GM18519 (cell line): ENCODE measurements around the gene EPHB1.

Experiments used
- ATAC-seq: cut with Tn5 transposase; IDR thresholded peaks from one replicate; pipeline ENCODE4 v1.9.1; 2021; ENCODE audit warnings: mild to moderate bottlenecking, moderate library complexity; ENCODE audit not compliant: unreplicated experiment, low FRiP score

EPHB1 gene

GRCh38 chr3:135141160-135141559 is 346.1 kb downstream of the EPHB1 start:
- ATAC-seq = no peak

- ATAC-seq = no peak
Measured at GRCh38 chr3:135141672-135142071, 346.6 kb downstream of the EPHB1 start.

- no peak for ATAC-seq
Measured at GRCh38 chr3:135142530-135142929, 347.5 kb downstream of the EPHB1 start.

- ATAC-seq = no peak
Measured at GRCh38 chr3:135143474-135143873, 348.4 kb downstream of the EPHB1 start.

- no peak for ATAC-seq
Measured at GRCh38 chr3:135145581-135145980, 350.5 kb downstream of the EPHB1 start.

- ATAC-seq = no peak
Measured at GRCh38 chr3:135147657-135148056, 352.6 kb downstream of the EPHB1 start.

DNA sequence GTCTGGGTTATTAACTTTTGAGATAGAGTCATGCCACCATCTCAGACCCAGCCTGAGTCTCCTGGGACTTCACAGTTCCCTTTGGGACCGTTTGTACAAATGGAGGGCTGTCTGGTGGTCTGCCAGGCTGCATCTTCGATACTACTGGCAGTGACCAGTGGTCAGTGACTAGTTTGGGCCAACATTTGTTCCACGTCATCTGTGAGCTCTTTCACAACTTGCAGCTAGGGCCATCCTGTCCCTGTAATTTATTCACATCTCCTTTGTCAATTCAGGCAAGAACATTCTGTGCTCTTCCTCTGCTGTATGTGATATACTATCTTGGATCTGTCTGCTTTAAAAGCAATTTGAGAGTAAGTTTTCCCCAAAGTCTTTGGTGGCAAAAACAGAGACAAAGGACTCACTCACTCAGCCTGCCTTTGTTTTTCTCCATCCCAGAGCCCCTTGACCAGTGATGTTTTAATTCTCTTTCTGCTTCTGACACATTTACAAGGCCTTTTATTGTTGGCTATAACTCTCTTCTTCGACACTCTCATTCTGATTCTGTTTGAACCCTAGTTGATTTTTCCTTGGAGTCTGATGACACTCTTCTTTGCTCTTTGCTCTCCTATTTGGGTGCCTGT is 353.4 kb downstream of the EPHB1 start:
- ATAC-seq = no peak

GRCh38 chr3:135149707-135150681 is 354.9 kb downstream of the EPHB1 start:
- no peak for ATAC-seq

DNA sequence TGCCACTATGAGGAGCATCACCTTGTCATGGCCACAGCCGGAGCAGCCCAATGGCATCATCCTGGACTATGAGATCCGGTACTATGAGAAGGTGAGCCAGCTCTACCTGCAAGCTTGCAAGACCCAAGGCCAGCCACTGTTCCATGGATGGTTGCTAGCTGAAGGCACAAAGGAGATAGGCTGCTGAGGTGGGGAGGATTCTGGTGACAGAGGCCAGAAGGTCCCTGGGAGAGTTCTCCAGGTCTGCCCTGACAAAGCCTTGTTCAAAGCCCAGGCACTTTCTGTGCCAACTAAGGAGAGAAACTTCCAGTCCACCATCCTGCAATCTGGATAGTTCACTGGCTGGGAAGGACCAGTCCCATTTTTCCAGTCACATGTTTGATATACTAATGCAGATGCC is 359.1 kb downstream of the EPHB1 start:
- ATAC-seq = no peak

DNA sequence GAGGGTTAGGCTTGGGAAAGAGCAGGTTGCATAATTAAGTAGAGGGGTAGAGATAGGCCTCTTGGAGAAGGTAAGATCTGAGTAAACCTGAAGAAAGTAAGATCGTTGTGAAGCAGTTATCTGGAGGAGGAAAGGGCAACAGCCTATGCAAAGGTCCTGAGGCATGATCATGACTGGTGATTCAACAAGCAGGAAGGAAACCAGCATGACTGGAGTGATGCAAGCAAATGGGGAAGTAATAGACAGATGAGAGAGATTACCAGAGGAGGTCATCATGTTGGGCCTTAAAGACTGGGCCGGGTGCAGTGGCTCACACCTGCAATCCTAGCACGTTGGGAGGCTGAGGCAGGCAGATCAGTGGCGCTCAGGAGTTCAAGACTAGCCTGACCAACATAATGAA is 360.2 kb downstream of the EPHB1 start:
- ATAC-seq = no peak

DNA sequence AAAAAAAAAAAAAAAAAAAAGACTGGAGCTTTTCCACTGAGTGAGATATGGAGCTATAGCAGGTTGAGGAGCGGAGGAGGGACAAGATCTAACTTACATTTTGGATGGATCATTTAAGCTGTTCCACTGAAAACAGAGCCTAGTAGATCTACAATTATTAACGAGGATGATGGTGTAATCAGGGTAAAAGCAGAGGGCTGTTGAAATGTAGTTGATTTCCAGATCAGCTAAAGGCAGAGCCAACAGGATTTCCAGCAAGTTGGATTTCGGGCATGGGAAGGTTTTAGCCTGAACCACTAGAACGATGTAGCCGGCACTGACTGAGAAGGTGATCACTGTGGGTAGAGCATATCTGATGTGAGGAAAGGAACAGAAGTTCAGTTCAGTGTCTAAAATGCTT is 360.7 kb downstream of the EPHB1 start:
- ATAC-seq = no peak

GRCh38 chr3:135157045-135157740 is 362.1 kb downstream of the EPHB1 start:
- no peak for ATAC-seq

- no peak for ATAC-seq
Measured at GRCh38 chr3:135158520-135158919, 363.5 kb downstream of the EPHB1 start.

DNA sequence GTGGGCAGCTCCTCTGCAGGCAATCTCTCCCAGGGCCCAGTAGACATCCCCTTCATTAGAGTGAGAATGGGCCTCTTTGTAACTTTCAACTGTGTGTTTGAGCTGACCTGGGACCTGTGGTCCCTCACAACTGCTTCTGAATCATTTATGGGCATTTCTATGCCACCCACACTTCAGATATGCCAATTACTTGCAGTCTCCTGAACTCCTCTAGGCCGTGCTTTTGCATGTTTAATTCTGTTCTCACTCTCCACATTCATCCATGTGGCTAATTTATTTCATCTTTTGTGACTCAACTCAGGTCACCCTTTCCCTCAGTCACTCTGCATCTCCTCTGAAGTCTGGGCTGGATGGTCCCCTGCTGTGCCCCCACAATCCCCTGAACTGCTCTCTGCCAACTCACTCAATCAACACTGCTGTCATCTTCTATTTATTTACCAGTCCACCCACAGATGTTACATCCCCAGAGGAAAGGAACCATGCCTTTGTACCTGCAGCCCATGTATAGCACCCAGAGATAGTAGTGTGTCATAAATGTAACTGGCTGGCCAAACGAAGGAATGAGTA is 364.7 kb downstream of the EPHB1 start:
- no peak for ATAC-seq

DNA sequence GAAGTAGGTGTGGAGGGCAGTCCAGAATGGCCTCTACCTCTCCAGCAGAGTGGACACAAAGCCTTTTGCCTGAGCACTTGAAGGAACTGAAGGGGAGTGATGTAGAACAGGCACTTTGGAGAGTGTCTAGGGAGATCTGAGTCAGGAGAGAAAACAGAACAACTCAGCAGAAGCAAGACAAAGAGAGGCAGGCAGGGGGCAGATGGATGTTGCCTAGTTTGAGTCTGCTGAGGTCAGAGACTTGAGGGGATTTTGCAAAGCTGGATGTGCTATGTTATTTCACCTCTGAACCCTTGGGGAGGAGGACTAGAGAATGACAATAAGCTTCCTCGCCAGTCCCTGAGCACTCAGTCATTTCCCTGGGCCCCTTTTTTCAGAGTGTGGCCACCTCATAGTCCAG is 366.4 kb downstream of the EPHB1 start:
- no peak for ATAC-seq

DNA sequence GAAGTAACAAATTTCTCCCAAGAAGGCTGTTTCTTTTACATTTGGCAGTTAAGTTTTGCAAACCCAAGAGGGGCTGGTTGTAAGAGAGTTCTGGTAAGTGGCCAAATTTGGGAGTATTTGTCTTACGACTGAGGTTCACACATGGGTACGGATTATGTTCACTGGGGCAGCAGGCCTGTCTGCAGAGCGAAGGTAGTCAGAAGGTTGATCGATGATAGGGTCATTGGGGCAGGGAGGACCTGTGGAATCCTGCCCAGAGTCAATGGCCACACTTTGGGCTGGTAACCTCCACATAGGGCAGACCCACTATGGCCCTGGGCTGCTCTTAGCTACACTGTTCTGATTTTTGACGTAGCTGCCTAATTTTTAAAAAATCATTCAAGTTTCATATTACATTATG is 368.6 kb downstream of the EPHB1 start:
- no peak for ATAC-seq

- no peak for ATAC-seq
Measured at GRCh38 chr3:135165260-135165659, 370.2 kb downstream of the EPHB1 start.

GRCh38 chr3:135166266-135166825 is 371.3 kb downstream of the EPHB1 start:
- no peak for ATAC-seq

DNA sequence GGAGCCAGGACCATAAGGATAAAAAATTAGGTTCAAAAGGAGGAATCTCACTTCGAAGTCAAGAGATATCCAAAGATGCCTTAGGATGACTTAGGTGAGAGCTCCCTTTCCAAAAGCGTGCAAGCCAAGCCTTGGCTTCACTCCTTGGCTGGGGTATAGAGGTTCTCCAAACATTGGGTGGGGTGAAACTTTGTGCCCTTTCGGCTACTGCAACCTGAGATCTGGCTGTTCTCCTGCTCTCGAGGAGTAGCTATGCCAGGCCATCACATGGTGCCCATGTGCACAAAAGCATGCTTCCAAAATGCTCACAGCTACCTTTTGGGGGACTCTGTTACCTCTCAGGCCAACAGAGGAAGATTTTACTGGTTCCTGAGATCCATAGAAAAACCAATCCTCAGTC is 373.8 kb downstream of the EPHB1 start:
- ATAC-seq = no peak

DNA sequence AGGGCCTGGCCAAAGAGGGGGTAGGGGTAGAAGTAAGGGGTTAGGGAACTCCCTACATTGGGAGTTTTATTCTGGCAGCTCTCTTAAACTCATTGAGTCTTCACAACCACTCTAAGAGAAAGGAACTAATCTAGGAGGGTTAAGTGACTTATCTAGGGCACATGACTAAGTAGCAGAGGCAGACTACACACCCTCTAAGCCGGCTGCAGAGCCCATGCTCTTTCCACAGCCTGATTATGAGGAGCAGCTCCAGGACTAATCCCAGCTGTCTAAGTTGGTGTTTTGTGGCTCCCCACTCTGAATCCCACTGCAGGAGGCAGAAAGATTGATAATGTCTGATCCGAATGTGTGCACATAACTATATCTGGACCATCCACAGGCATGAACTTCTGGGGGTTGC is 374.6 kb downstream of the EPHB1 start:
- no peak for ATAC-seq

- ATAC-seq = no peak
Measured at GRCh38 chr3:135170732-135171131, 375.7 kb downstream of the EPHB1 start.
